Activated CD8-positive, alpha-beta T cell treated with anti-CD3 and anti-CD28 coated beads, Interleukin-2, amount 10 ng/mL, durations not matched to agents 7 days and 5 days (primary cell): ENCODE data around the gene BICD1. TPM values are rescaled to one million over a fixed set of nuclear protein-coding genes. Genes with fewer than 3 reads are reported as not detected.

Experiments used
- ATAC-seq: fragments of 150-1000 bp; cut with Tn5 transposase; one replicate; pipeline ENCODE4 v1.10.0; 2021; ENCODE audit warnings: moderate library complexity
- CTCF ChIA-PET: fragments of 350-600 bp; sonication (Branson Sonifier 250); formaldehyde crosslinking; loops from one replicate; lab custom pipeline; 2021; ENCODE audit warnings: antibody characterized with exemption; lab: Charles Lee
- POLR2A ChIA-PET: fragments of 350-600 bp; sonication (Branson Sonifier 250); formaldehyde crosslinking; loops from one replicate; lab custom pipeline; 2021; ENCODE audit warnings: antibody characterized with exemption; lab: Charles Lee
- DNase-seq: peaks from one replicate; pipeline ENCODE4 v3.0.0-alpha.2; 2020
- H3K27ac Mint-ChIP-seq: one replicate; pipeline ENCODE4 v1.8.0; 2021; ENCODE audit warnings: mild to moderate bottlenecking, mixed read lengths
- H3K27me3 Mint-ChIP-seq: one replicate; pipeline ENCODE4 v1.8.0; 2021; ENCODE audit warnings: low read depth, mixed read lengths
- H3K36me3 Mint-ChIP-seq: one replicate; pipeline ENCODE4 v1.8.0; 2021; ENCODE audit warnings: low read depth, mixed read lengths
- H3K4me1 Mint-ChIP-seq: one replicate; pipeline ENCODE4 v1.8.0; 2021; ENCODE audit warnings: low read depth, mixed read lengths
- H3K4me3 Mint-ChIP-seq: one replicate; pipeline ENCODE4 v1.8.0; 2021; ENCODE audit warnings: mild to moderate bottlenecking, mixed read lengths
- H3K9me3 Mint-ChIP-seq: one replicate; pipeline ENCODE4 v1.8.0; 2022; ENCODE audit warnings: mixed read lengths; ENCODE audit not compliant: insufficient read depth
- total RNA-seq, 2 experiments: library from RNA; stranded (reverse); gene quantifications; one replicate each; pipeline ENCODE4 v1.2.3, GENCODE V29; 2021

BICD1 gene
- total RNA-seq, 2 experiments from 2014 or later: 16.8 to 17.6 TPM

GRCh38 chr12:32296567-32296966, 189.9 kb downstream of the BICD1 start:
- no peak for DNase-seq
- Mint-ChIP-seq H3K27ac (no peak overlapping the region), H3K4me1 (no peaks in the 10 kb centered on the region), H3K9me3 (no peaks in the 10 kb centered on the region), H3K36me3 (no peaks in the 10 kb centered on the region), H3K4me3 (no peak overlapping the region), H3K27me3 (no peaks in the 10 kb centered on the region)
- ChIA-PET CTCF (no interaction called here), POLR2A (no interaction called here)
- no peak for ATAC-seq

GRCh38 chr12:32298917-32299316, 192.3 kb downstream of the BICD1 start:
- Mint-ChIP-seq H3K27ac (no peak overlapping the region), H3K9me3 (no peaks in the 10 kb centered on the region), H3K27me3 (no peaks in the 10 kb centered on the region), H3K36me3 (no peaks in the 10 kb centered on the region), H3K4me1 (no peaks in the 10 kb centered on the region), H3K4me3 (no peak overlapping the region)
- ATAC-seq (no peak), DNase-seq (no peak)
- ChIA-PET CTCF (interaction anchor here (1.3 to 2.0 kb wide), 2 partner anchors 13 to 646 kb away, joined by 3 to 5 read pairs; no protein-coding TSS in a partner anchor), POLR2A (no interaction called here)

GRCh38 chr12:32301216-32301615, 194.6 kb downstream of the BICD1 start:
- Mint-ChIP-seq H3K36me3 (no peaks in the 10 kb centered on the region), H3K9me3 (no peaks in the 10 kb centered on the region), H3K4me3 (no peak overlapping the region), H3K27me3 (no peaks in the 10 kb centered on the region), H3K4me1 (no peaks in the 10 kb centered on the region), H3K27ac (no peak overlapping the region)
- DNase-seq: no peak
- ATAC-seq: no peak
- ChIA-PET CTCF (no interaction called here), POLR2A (interaction anchor here (0.6 kb wide), 1 partner anchor 307 kb away, joined by 5 read pairs; no protein-coding TSS in a partner anchor)

GRCh38 chr12:32302218-32303173, 195.8 kb downstream of the BICD1 start:
- peak; percentile 74 for ATAC-seq
- Mint-ChIP-seq H3K27me3 (no peaks in the 10 kb centered on the region), H3K9me3 (no peaks in the 10 kb centered on the region), H3K27ac (no peak overlapping the region), H3K36me3 (no peaks in the 10 kb centered on the region), H3K4me1 (no peaks in the 10 kb centered on the region), H3K4me3 (no peak overlapping the region)
- CTCF ChIA-PET: no interaction called here
- POLR2A ChIA-PET: no interaction called here
- DNase-seq: peak; percentile 27

DNA sequence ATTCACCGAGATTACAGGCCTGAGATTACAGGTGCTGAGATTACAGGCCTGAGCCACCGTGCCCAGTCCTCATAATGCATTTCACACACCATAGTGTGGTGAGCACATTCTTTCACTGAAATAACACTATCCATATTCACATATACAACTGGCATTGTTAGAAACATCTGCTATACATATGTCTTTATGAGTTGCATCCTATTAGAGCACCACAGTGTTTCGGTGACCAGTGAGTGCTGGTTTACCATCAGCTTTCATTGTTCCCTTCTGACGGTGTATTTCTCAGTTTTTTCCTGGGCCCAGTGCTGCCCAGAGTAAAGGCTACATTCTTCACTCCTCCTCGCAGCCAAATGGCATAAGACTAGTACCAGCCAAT, 196.5 kb downstream of the BICD1 start:
- CTCF ChIA-PET: no interaction called here
- POLR2A ChIA-PET: no interaction called here

GRCh38 chr12:32305163-32305562, 198.5 kb downstream of the BICD1 start:
- no peaks in the 10 kb centered on the region for H3K36me3 Mint-ChIP-seq
- CTCF ChIA-PET: interaction anchor here (0.7 to 2.6 kb wide), 2 partner anchors 545 to 652 kb away, joined by 3 to 24 read pairs; no protein-coding TSS in a partner anchor
- DNase-seq (peak; percentile 28), ATAC-seq (no peak)
- H3K4me3 Mint-ChIP-seq: no peak overlapping the region
- H3K9me3 Mint-ChIP-seq: no peaks in the 10 kb centered on the region
- H3K4me1 Mint-ChIP-seq: no peaks in the 10 kb centered on the region
- H3K27ac Mint-ChIP-seq: no peak overlapping the region
- POLR2A ChIA-PET: no interaction called here
- H3K27me3 Mint-ChIP-seq: no peaks in the 10 kb centered on the region

More for the DNA sequence above, 196.5 kb downstream of the BICD1 start:
- no peaks in the 10 kb centered on the region for H3K9me3 Mint-ChIP-seq
- no peaks in the 10 kb centered on the region for H3K27me3 Mint-ChIP-seq
- no peak for ATAC-seq
- no peaks in the 10 kb centered on the region for H3K4me1 Mint-ChIP-seq
- no peak for DNase-seq
- no peak overlapping the region for H3K4me3 Mint-ChIP-seq
- no peaks in the 10 kb centered on the region for H3K36me3 Mint-ChIP-seq
- H3K27ac Mint-ChIP-seq: no peak overlapping the region

DNA sequence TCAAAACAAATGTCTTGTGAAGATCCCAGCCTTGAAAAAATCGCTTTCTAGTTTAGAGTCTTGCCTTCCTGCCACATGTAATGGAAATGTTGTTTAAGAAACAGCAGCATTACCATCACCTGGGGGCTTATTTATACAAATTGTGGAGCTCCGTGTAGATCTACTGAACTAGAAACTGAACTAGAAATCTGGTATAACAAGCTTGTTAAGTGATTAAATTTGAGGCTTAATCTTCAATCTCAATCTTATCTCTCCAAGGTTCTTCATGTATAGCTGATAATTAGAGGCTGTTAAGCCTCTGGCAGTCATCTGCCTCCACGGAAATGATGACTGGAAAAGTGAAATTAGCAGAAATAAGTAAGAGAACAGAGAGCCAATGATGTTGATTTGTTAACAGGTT, 200.7 kb downstream of the BICD1 start:
- Mint-ChIP-seq H3K27ac (no peak overlapping the region), H3K4me3 (no peak overlapping the region), H3K4me1 (peaks cover 6% of the 10 kb centered on the region), H3K9me3 (no peaks in the 10 kb centered on the region), H3K27me3 (no peaks in the 10 kb centered on the region), H3K36me3 (no peaks in the 10 kb centered on the region)
- DNase-seq (no peak), ATAC-seq (no peak)
- POLR2A ChIA-PET: no interaction called here
- CTCF ChIA-PET: interaction anchor here (0.7 to 2.6 kb wide), 2 partner anchors 606 to 654 kb away, joined by 3 to 24 read pairs; no protein-coding TSS in a partner anchor

DNA sequence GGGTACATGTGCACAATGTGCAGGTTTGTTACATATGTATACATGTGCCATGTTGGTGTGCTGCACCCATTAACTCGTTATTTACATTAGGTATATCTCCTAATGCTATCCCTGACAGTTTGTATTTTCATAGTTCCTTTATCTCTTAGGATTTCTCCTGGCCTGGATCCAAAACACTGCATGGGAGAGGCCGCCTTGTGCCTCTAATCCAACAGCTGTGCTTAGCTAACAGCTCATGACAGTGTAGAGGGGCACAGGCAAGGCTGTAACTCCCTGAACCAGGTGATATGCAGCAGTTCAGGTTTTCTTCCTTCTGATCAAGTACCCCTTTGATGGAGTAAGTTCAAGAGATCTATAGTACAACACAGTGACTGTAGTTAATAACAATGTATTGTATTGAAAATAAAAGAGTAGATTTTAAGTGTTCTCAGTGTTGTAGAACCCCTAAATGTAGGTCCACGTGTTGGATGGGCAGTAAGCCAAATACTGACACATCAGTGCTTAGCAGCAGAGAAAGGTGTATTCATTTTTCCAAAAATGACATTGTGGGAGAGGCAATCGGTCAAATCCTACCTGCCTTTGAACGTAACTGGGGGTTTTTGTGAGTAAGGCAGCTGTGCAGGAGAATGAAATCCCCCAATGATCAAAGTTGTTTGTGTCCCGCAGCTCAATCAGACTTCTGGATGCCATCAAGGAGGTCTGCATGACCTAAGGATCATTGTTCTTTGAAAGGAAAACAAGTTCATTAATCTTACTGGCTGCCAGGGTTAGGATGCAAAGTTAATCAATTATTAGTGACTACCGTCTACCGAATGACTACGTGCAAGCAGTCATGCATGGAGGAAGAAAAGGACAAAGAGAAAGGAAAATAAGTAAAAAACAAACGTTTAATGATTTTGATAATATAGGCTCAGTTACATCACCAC, 203.4 kb downstream of the BICD1 start:
- Mint-ChIP-seq H3K4me1 (peaks cover 6% of the 10 kb centered on the region), H3K27me3 (no peaks in the 10 kb centered on the region), H3K9me3 (no peaks in the 10 kb centered on the region), H3K27ac (no peak overlapping the region), H3K36me3 (no peaks in the 10 kb centered on the region), H3K4me3 (no peak overlapping the region)
- ChIA-PET POLR2A (no interaction called here), CTCF (interaction anchor here (0.6 to 2.8 kb wide), 4 partner anchors 248 to 657 kb away, joined by 3 to 15 read pairs (median 7); partner anchors contain the start of gene YARS2)
- ATAC-seq (no peak), DNase-seq (no peak)

GRCh38 chr12:32312049-32312670, 205.5 kb downstream of the BICD1 start:
- no peak for DNase-seq
- H3K4me1 Mint-ChIP-seq: peaks cover 6% of the 10 kb centered on the region
- H3K27ac Mint-ChIP-seq: no peak overlapping the region
- ATAC-seq: peak; percentile 61
- H3K27me3 Mint-ChIP-seq: no peaks in the 10 kb centered on the region
- H3K36me3 Mint-ChIP-seq: no peaks in the 10 kb centered on the region
- no peak overlapping the region for H3K4me3 Mint-ChIP-seq
- H3K9me3 Mint-ChIP-seq: no peaks in the 10 kb centered on the region
- ChIA-PET POLR2A (interaction anchor here (0.7 kb wide), 1 partner anchor 442 kb away, joined by 3 read pairs; no protein-coding TSS in a partner anchor), CTCF (interaction anchor here (0.6 to 2.8 kb wide), 26 partner anchors 10 to 659 kb away, joined by 3 to 50 read pairs (median 4); partner anchors contain the start of genes BICD1, ETFBKMT and YARS2)

- no peaks in the 10 kb centered on the region for H3K27me3 Mint-ChIP-seq
- POLR2A ChIA-PET: no interaction called here
- DNase-seq (no peak), ATAC-seq (no peak)
- CTCF ChIA-PET: interaction anchor here (1.3 kb wide), 1 partner anchor 10 kb away, joined by 4 read pairs; no protein-coding TSS in a partner anchor
- H3K4me1 Mint-ChIP-seq: no peaks in the 10 kb centered on the region
- no peaks in the 10 kb centered on the region for H3K36me3 Mint-ChIP-seq
- H3K9me3 Mint-ChIP-seq: no peaks in the 10 kb centered on the region
- no peak overlapping the region for H3K27ac Mint-ChIP-seq
- no peak overlapping the region for H3K4me3 Mint-ChIP-seq
These were observed 215.7 kb downstream of the BICD1 start for GRCh38 chr12:32322354-32322753.

DNA sequence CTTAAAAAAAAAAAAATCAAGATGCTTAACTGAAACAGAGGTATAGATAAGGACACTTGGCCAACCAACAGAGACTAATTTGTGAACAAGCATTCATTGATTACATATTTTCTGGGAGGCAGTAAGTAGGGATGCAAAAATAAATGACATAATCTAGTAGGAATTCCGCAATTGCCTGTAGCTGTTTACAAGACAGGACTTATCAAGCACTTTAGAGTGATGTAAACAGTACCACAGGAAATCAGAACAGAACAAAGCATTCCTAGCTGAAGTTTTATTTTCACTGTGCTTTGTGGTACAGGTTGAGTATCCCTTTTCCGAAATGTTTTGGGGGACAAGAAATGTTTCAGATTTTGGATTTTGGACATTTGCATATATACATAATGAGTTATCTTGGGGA, 224.5 kb downstream of the BICD1 start:
- ATAC-seq (no peak), DNase-seq (no peak)
- no peaks in the 10 kb centered on the region for H3K4me1 Mint-ChIP-seq
- no peaks in the 10 kb centered on the region for H3K9me3 Mint-ChIP-seq
- H3K4me3 Mint-ChIP-seq: no peak overlapping the region
- ChIA-PET CTCF (no interaction called here), POLR2A (no interaction called here)
- H3K36me3 Mint-ChIP-seq: no peaks in the 10 kb centered on the region
- H3K27me3 Mint-ChIP-seq: no peaks in the 10 kb centered on the region
- H3K27ac Mint-ChIP-seq: no peak overlapping the region
